Activated CD8-positive, alpha-beta T cell treated with anti-CD3 and anti-CD28 coated beads for 36 hours (primary cell): Measurements from ENCODE around the gene PPP1R1A. TPM values are rescaled to one million over a fixed set of nuclear protein-coding genes. Genes with fewer than 3 reads are reported as not detected.

ENCODE experiments used
- ATAC-seq: fragments of 200-7000 bp; cut with Tn5 transposase; one replicate; pipeline ENCODE4 v1.10.0; 2021; ENCODE audit warnings: mild to moderate bottlenecking, moderate library complexity
- CTCF ChIA-PET: fragments of 350-600 bp; sonication (Branson Sonifier 250); formaldehyde crosslinking; loops from one replicate; lab custom pipeline; 2021; ENCODE audit warnings: antibody characterized with exemption; lab: Charles Lee
- POLR2A ChIA-PET: fragments of 350-600 bp; sonication (Branson Sonifier 250); formaldehyde crosslinking; loops from one replicate; lab custom pipeline; 2021; ENCODE audit warnings: antibody characterized with exemption; lab: Charles Lee
- DNase-seq: peaks from one replicate; pipeline ENCODE4 v3.0.0-alpha.2; 2020
- H3K27ac Mint-ChIP-seq: one replicate; pipeline ENCODE4 v1.8.0; 2021; ENCODE audit warnings: mild to moderate bottlenecking, mixed read lengths
- H3K27me3 Mint-ChIP-seq: one replicate; pipeline ENCODE4 v1.8.0; 2021; ENCODE audit warnings: mixed read lengths
- H3K36me3 Mint-ChIP-seq: one replicate; pipeline ENCODE4 v1.8.0; 2021; ENCODE audit warnings: low read depth, mixed read lengths
- H3K4me1 Mint-ChIP-seq: one replicate; pipeline ENCODE4 v1.8.0; 2021; ENCODE audit warnings: low read depth, mixed read lengths
- H3K4me3 Mint-ChIP-seq: one replicate; pipeline ENCODE4 v1.8.0; 2021; ENCODE audit warnings: mild to moderate bottlenecking, moderate library complexity, mixed read lengths
- H3K9me3 Mint-ChIP-seq: one replicate; pipeline ENCODE4 v1.8.0; 2021; ENCODE audit warnings: mixed read lengths
- intact Hi-C: fragments of 100-400 bp; cut with micrococcal nuclease; formaldehyde crosslinking; loops from one replicate; pipeline ENCODE4 v1.10.0; 2022
- total RNA-seq, 2 experiments: library from RNA; stranded (reverse); gene quantifications; one replicate each; pipeline ENCODE4 v1.2.3, GENCODE V29; 2021
- TF ChIP-seq, protein P1 (sequence below): fragments of 200-600 bp; IDR thresholded peaks from one replicate; pipeline ENCODE4 v1.8.0; 2022; ENCODE audit warnings: antibody characterized with exemption, mild to moderate bottlenecking

Gene PPP1R1A, protein sequence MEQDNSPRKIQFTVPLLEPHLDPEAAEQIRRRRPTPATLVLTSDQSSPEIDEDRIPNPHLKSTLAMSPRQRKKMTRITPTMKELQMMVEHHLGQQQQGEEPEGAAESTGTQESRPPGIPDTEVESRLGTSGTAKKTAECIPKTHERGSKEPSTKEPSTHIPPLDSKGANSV
- not detected for total RNA-seq

DNA sequence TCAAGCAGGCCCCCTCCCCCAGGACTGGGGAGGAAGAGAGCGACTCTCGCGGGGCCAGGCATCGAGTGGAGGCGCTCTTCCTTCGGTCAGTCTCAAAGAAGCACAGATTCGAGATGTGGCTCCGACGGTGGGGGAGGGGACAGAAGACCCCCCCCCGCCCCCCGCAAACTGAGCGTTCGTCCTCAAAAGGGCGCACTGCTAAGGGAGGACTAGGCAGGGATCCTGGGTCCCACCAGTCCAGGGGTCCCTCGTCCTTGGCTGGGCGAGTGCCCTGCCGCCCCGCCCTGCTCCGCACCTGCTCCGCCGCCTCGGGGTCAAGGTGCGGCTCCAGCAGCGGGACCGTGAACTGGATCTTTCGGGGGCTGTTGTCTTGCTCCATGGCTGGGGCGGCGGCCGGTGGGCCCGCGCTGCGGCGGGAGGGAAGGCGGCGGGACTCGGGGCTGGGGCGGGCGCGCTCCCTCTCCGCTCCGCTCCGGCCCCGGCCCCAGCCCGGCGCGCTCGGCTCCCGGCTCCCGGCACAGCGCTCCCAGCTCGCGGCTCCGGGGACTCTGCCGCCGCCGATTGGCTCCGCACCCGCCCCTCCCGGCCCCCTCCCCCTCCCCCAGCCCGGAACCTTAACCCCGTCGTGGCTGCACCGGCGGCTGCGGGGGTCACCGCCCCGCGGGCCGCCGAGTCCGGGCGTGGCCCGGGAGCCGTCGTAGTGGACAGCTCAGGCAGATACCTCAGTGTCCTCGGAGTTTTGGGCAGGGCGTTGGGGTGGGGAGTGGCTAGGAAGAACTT lies at the start of gene PPP1R1A:
PPP1R1A (minus strand) TSS at position 550 of the 780 bp plus-strand sequence; CDS start at position 379, 171 bp downstream.
- Mint-ChIP-seq H3K4me3 (peak within 1 kb of the TSS; percentile 13), H3K4me1 (peaks cover 5% of the 10 kb centered on the region), H3K9me3 (no peaks in the 10 kb centered on the region), H3K36me3 (no peaks in the 10 kb centered on the region), H3K27ac (no peak within 1 kb of the TSS), H3K27me3 (peaks cover 56% of the 10 kb centered on the region)
- intact Hi-C loops: no loop called here
- CTCF ChIA-PET: interaction anchor here (1.7 to 2.5 kb wide), 3 partner anchors 8 to 91 kb away, joined by 4 to 13 read pairs (median 10); no protein-coding TSS in a partner anchor
- ATAC-seq (peak; percentile 13), DNase-seq (no peak)
- TF ChIP-seq, protein P1, sequence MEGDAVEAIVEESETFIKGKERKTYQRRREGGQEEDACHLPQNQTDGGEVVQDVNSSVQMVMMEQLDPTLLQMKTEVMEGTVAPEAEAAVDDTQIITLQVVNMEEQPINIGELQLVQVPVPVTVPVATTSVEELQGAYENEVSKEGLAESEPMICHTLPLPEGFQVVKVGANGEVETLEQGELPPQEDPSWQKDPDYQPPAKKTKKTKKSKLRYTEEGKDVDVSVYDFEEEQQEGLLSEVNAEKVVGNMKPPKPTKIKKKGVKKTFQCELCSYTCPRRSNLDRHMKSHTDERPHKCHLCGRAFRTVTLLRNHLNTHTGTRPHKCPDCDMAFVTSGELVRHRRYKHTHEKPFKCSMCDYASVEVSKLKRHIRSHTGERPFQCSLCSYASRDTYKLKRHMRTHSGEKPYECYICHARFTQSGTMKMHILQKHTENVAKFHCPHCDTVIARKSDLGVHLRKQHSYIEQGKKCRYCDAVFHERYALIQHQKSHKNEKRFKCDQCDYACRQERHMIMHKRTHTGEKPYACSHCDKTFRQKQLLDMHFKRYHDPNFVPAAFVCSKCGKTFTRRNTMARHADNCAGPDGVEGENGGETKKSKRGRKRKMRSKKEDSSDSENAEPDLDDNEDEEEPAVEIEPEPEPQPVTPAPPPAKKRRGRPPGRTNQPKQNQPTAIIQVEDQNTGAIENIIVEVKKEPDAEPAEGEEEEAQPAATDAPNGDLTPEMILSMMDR: no peak
- POLR2A ChIA-PET: interaction anchor here (0.9 kb wide), 1 partner anchor 21 kb away, joined by 4 read pairs; no protein-coding TSS in a partner anchor

DNA sequence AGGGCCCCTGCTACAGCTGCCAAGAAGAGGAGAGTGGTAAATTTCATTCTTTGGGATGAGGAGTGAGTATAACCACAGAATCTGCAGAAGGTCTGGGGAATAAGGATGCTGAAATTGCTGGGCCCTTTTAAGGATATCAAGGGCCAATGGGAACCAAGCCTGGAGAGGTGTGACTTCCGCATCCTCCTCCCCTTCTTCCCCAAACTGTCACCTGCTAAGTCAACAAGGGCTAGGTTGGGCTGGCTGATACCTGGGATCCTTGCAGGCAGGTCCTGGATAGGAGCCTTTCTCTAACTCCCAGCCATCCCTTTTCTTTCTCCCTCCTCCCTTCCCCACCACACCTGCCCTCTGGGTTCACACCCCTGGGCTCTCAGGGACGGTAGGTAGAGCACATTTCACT lies 46.3 kb upstream of the PPP1R1A start, which contains the start of gene LACRT:
LACRT (minus strand) TSS at position 101 of the 400 bp plus-strand sequence; CDS start at position 47, 54 bp downstream.
- peaks cover 3% of the 10 kb centered on the region for H3K4me1 Mint-ChIP-seq
- TF ChIP-seq, protein P1: no peak
- H3K27me3 Mint-ChIP-seq: peaks cover 15% of the 10 kb centered on the region
- intact Hi-C loops: no loop called here
- H3K4me3 Mint-ChIP-seq: no peak within 1 kb of the TSS
- no peaks in the 10 kb centered on the region for H3K9me3 Mint-ChIP-seq
- ATAC-seq: no peak
- ChIA-PET POLR2A (no interaction called here), CTCF (interaction anchor here (0.9 kb wide), 1 partner anchor 55 kb away, joined by 3 read pairs; no protein-coding TSS in a partner anchor)
- no peak within 1 kb of the TSS for H3K27ac Mint-ChIP-seq
- no peaks in the 10 kb centered on the region for H3K36me3 Mint-ChIP-seq
- DNase-seq: no peak

DNA sequence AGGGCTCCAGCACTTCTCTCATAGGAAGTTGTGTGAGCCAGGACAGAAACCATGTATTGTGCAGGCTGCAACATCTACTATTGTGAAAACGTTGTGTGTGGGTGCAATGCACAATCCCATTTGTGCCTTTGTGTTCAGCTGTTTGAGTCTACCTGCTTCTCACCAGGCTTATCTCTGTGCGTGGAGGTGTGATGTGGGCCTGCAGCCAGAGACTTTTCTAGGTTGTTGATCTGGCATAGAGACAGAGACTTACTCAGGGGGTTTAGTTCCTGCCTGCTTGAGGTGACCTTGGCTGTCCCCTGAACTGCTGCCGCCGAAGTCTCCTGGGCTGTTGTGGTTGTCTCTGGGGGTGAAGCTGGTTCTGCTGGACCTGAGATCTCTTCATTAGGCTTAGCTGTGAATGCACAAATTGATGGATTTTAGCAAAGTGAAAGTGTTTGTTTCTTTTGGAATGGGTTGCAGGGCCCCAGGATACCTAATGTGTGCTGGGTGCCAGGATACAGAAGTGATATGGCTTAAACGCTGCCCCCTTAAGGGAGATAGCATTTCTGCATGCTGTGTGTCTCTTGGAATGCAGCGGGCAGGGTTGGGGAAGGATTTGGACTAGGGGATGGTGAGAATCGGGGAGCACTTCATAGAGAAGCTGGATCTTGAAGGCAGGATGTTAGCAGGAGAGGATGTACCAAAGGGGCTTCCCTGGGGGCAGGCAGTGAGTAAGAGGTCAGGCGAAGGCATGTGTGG lies 43.7 kb upstream of the PPP1R1A start:
- Mint-ChIP-seq H3K4me3 (no peak overlapping the region), H3K27ac (no peak overlapping the region), H3K36me3 (no peaks in the 10 kb centered on the region), H3K4me1 (peaks cover 3% of the 10 kb centered on the region), H3K9me3 (peaks cover 6% of the 10 kb centered on the region), H3K27me3 (peaks cover 21% of the 10 kb centered on the region)
- TF ChIP-seq, protein P1: no peak
- ATAC-seq (no peak), DNase-seq (no peak)
- ChIA-PET CTCF (interaction anchor here (0.9 kb wide), 1 partner anchor 55 kb away, joined by 3 read pairs; no protein-coding TSS in a partner anchor), POLR2A (no interaction called here)
- intact Hi-C loops: no loop called here

DNA sequence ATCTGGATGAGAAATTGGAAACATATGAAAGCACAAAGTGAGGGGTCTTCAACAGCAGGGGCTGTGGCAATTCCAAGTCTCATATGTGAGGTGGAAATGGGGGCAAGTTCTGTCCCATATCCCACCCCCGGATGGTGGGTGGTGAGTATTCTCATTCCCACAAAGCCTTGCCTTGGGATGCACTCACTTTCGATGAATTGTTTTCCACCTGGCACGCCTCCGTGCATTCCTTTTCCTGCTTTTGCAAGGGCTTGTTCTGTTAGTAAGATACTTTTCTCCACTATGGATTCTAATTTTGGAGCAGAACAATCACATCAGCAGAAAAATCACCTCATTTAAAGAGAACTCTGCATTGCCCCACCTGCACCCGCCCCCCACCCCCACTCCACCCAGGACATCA lies 43.1 kb upstream of the PPP1R1A start:
- TF ChIP-seq, protein P1: no peak
- Mint-ChIP-seq H3K36me3 (no peaks in the 10 kb centered on the region), H3K27me3 (peaks cover 25% of the 10 kb centered on the region), H3K4me3 (no peak overlapping the region), H3K27ac (no peak overlapping the region), H3K4me1 (peaks cover 3% of the 10 kb centered on the region), H3K9me3 (peaks cover 9% of the 10 kb centered on the region)
- intact Hi-C loops: no loop called here
- no peak for ATAC-seq
- no peak for DNase-seq
- ChIA-PET CTCF (interaction anchor here (0.8 kb wide), 1 partner anchor 9 kb away, joined by 3 read pairs; no protein-coding TSS in a partner anchor), POLR2A (no interaction called here)
